ENCODE results near the gene RHCE. TPM values are rescaled to one million over a fixed set of nuclear protein-coding genes. Genes with fewer than 3 reads are reported as not detected.
A peak's percentile ranks its signal among the peaks of the same experiment; 100 is the strongest.
"Not testable (repeated sequence)": the region's sequence is repeated elsewhere in the genome, so short reads cannot be mapped to it uniquely, and the experiment has no call there.

Gene RHCE
- under 1 TPM in 1 of 2 experiments, not detected in 1; 0.17 TPM for total RNA-seq

DNA sequence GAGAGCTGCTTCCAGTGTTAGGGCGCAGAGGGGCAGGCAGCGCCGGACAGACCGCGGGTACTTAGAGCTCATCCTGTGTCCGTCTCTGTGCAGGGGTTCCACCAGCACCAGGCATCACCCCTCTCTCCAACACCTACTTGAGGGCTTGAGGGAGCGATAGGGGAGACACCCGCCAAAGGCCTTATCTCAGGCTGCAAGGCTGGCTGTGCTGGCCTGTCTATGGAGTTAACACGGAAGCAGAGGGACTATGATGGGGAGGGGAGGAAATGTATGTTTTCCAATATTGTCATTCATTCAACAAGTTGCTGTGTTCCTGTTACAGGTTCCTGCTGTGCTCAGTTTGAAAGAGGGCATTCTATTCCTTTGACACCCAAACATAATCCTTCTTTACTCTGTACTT lies at the start of gene RHCE:
Gene RHCE, minus strand, starts transcription at position 111 of the 400 bp plus-strand sequence. Its CDS starts 39 bp downstream, at position 72.
- DNase-seq; CTCF ChIA-PET; H3K9me3 Mint-ChIP-seq; H3K27ac Mint-ChIP-seq; H3K4me1 Mint-ChIP-seq; POLR2A ChIA-PET; H3K36me3 Mint-ChIP-seq (ENCODE audit: low read depth); H3K4me3 Mint-ChIP-seq: not testable (repeated sequence)
- peaks cover 15% of the 10 kb centered on the region for H3K27me3 Mint-ChIP-seq

DNA sequence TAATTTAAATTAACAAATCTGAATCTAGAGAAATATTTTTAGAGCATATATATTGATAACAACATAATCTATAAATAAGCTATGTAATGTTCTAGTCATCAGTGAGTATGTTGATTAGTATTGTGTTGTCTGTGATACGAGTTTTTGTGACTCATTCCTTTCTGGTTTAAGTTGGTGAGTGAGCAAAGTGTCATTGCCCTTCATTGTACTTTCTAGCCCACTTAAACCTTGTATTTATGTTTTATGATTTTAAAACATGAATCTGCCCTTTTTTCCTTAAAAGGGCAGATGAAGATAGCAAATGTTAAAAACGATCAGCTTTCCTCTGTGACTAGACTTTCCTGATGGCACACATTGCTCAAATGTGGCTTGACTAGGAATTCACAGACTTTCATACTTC lies 48.6 kb upstream of the RHCE start:
- no peak for DNase-seq
- no peaks in the 10 kb centered on the region for H3K27me3 Mint-ChIP-seq
- H3K36me3 Mint-ChIP-seq (ENCODE audit: low read depth), result peaks cover 36% of the 10 kb centered on the region
- H3K27ac Mint-ChIP-seq, result no peak overlapping the region
- CTCF ChIA-PET, result interaction anchor here (0.7 to 1.2 kb wide), 3 partner anchors 12 to 47 kb away, joined by 4 to 5 read pairs (median 4); no protein-coding TSS in a partner anchor
- POLR2A ChIA-PET, result no interaction called here
- no peak overlapping the region for H3K4me3 Mint-ChIP-seq
- peaks cover 63% of the 10 kb centered on the region for H3K4me1 Mint-ChIP-seq
- peaks cover 3% of the 10 kb centered on the region for H3K9me3 Mint-ChIP-seq

DNA sequence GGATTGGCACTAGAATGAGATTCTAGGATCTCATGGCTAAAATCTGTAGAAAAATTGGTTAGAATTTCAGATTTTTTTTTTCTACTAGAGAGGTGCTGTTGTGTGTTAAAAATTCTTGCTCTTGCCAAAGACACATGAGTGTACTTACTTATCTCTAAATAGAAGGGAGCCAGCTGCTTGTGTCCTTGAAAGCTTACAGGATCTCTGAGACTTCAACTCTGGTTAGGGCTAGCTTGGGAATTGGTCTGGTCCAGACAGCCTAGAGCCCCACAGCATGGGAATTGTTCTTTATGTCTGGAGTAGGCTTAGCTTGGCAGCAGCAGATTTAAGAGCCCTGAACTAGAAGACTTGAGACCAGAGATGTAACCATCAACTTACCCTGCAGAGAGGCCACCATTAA lies 47.4 kb upstream of the RHCE start:
- no peaks in the 10 kb centered on the region for H3K27me3 Mint-ChIP-seq
- H3K27ac Mint-ChIP-seq, result peak overlapping the region; percentile 86
- H3K36me3 Mint-ChIP-seq (ENCODE audit: low read depth), result peaks cover 38% of the 10 kb centered on the region
- H3K4me3 Mint-ChIP-seq, result no peak overlapping the region
- ChIA-PET CTCF (interaction anchor here (1.0 to 1.2 kb wide), 2 partner anchors 13 to 18 kb away, joined by 3 to 4 read pairs; no protein-coding TSS in a partner anchor), POLR2A (interaction anchor here (0.6 kb wide), 1 partner anchor 568 kb away, joined by 5 read pairs; no protein-coding TSS in a partner anchor)
- peaks cover 52% of the 10 kb centered on the region for H3K4me1 Mint-ChIP-seq
- no peak for DNase-seq
- H3K9me3 Mint-ChIP-seq, result peaks cover 3% of the 10 kb centered on the region

DNA sequence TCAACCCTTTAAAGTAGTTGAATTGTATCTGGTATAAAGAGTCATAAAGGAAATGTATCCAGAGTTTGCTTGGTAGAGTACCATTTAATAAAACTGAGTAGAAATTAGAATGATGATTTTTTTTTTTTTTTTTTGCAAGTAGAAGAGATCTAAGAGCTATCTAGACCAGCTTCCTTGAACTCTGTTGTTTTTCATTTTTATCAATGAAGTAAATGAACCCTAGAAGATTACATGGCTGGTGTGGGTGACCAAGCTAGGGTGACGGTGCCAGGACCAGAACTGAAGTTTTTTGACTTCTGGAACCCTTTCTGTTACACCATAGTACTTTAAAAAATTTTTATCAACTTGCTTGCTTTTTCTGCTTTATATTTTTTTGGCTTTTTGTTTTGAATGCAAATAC lies 47.0 kb upstream of the RHCE start:
- CTCF ChIA-PET, result interaction anchor here (1.0 kb wide), 1 partner anchor 17 kb away, joined by 3 read pairs; no protein-coding TSS in a partner anchor
- peaks cover 39% of the 10 kb centered on the region for H3K36me3 Mint-ChIP-seq (ENCODE audit: low read depth)
- POLR2A ChIA-PET, result interaction anchor here (0.6 kb wide), 1 partner anchor 568 kb away, joined by 5 read pairs; no protein-coding TSS in a partner anchor
- H3K27ac Mint-ChIP-seq, result peak overlapping the region; percentile 86
- DNase-seq, result no peak
- peaks cover 3% of the 10 kb centered on the region for H3K9me3 Mint-ChIP-seq
- H3K4me1 Mint-ChIP-seq, result peaks cover 47% of the 10 kb centered on the region
- H3K27me3 Mint-ChIP-seq, result no peaks in the 10 kb centered on the region
- H3K4me3 Mint-ChIP-seq, result peak overlapping the region; percentile 45

DNA sequence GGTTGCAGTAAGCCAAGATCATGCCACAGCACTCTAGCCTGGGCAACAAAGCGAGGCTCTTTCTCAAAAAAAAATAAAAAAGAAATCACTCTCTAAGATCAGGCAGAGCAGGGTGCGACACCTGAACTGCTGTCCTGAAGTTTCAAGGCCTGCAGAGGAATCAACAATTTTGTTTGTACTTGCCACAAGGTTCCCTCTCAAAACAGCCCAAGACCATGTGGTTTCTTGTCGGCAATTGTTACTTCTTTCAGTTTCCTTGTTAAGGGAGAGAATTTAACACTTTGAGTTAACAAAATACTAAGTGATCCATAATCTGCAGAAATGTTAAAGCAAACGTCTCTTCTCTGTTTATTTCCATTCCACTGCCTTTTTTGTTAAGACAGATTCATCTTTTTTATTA lies 46.6 kb upstream of the RHCE start:
- Mint-ChIP-seq H3K36me3 (ENCODE audit: low read depth) (peaks cover 40% of the 10 kb centered on the region), H3K4me1 (peaks cover 43% of the 10 kb centered on the region), H3K9me3 (peaks cover 3% of the 10 kb centered on the region), H3K4me3 (peak overlapping the region; percentile 45), H3K27me3 (no peaks in the 10 kb centered on the region), H3K27ac (peak overlapping the region; percentile 86)
- POLR2A ChIA-PET, result no interaction called here
- CTCF ChIA-PET, result interaction anchor here (1.0 kb wide), 1 partner anchor 17 kb away, joined by 3 read pairs; no protein-coding TSS in a partner anchor
- peak; percentile 47 for DNase-seq

DNA sequence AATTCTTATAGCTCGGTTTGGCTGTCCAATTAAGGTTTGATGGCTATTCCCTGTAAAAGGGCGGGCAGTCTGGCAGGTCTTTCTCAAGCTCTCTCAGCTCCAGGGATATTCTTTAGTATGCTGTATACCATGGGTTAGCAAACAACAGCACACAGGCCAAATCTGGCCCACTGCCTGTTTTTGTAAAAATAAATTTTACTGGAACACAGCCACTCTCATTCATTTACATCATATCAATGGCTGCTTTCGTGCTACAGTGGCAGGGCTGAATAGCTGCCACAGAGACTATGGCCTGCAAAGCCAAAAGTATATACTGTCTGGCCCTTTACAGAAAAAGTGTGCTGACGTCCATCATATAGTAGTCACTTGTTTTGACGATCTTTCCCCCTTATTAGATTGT lies 42.1 kb upstream of the RHCE start:
- Mint-ChIP-seq H3K4me1 (peaks cover 21% of the 10 kb centered on the region), H3K36me3 (ENCODE audit: low read depth) (peaks cover 54% of the 10 kb centered on the region), H3K9me3 (peaks cover 3% of the 10 kb centered on the region), H3K27me3 (no peaks in the 10 kb centered on the region), H3K4me3 (no peak overlapping the region), H3K27ac (no peak overlapping the region)
- ChIA-PET POLR2A (no interaction called here), CTCF (interaction anchor here (0.8 to 1.2 kb wide), 4 partner anchors 13 to 87 kb away, joined by 3 to 4 read pairs (median 3); no protein-coding TSS in a partner anchor)
- DNase-seq, result no peak

DNA sequence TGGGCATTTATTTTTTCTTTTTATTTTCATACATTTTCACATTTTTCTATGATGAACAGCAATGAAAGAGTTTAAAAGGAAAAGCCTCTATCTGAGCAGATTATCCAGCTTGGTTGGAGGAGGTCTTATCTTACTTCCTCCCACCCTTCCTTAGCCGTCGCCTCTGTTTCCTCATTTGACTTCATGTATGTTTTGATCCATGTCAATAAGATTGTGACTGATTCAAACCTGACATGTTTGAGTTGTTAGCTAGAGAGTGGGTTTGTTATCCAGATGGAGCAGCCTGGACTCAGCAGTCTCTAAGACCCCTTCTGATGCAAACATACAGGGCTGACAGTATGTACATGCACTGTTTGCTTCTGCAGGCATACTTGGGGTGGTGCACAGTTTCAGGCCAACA lies 41.2 kb upstream of the RHCE start:
- peaks cover 3% of the 10 kb centered on the region for H3K9me3 Mint-ChIP-seq
- DNase-seq, result no peak
- H3K4me3 Mint-ChIP-seq, result no peak overlapping the region
- POLR2A ChIA-PET, result no interaction called here
- CTCF ChIA-PET, result interaction anchor here (0.9 kb wide), 1 partner anchor 25 kb away, joined by 3 read pairs; no protein-coding TSS in a partner anchor
- peaks cover 53% of the 10 kb centered on the region for H3K36me3 Mint-ChIP-seq (ENCODE audit: low read depth)
- no peaks in the 10 kb centered on the region for H3K27me3 Mint-ChIP-seq
- no peak overlapping the region for H3K27ac Mint-ChIP-seq
- H3K4me1 Mint-ChIP-seq, result peaks cover 12% of the 10 kb centered on the region

DNA sequence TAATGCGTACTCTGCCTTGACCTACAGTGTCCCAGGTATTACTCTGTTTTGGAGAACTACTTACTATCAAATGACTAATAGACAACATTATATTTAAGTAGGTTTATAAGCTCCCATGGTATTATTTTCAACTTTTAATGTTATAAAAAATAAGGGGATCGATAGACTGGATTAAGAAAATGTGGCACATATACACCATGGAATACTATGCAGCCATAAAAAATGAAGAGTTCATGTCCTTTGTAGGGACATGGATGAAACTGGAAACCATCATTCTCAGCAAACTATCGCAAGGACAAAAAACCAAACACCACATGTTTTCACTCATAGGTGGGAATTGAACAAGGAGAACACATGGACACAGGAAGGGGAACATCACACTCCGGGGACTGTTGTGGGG lies 40.2 kb upstream of the RHCE start:
- peaks cover 56% of the 10 kb centered on the region for H3K36me3 Mint-ChIP-seq (ENCODE audit: low read depth)
- H3K27ac Mint-ChIP-seq, H3K4me3 Mint-ChIP-seq, CTCF ChIA-PET, H3K9me3 Mint-ChIP-seq, H3K27me3 Mint-ChIP-seq, H3K4me1 Mint-ChIP-seq, DNase-seq, POLR2A ChIA-PET: not testable (repeated sequence)

DNA sequence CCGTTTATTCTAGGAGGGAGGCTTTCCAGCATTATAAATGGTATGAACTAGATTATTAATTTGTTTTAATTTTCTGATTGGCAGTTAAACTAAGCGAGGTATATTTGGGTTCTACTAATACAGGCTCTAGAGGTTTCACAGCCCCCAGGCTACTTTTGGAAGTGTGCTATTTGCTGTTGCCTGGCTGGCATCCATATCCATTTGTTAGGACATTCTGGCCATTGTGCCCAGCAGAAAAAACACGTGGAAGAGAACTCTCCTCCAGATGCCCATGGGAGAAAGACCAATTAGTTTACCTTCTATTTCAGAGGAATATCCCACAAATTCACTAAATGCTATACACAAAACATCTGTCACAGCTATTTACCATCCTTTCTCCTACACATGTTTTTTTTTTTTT lies 39.4 kb upstream of the RHCE start:
- POLR2A ChIA-PET, result no interaction called here
- CTCF ChIA-PET, result interaction anchor here (0.6 kb wide), 2 partner anchors 15 to 28 kb away, joined by 3 to 4 read pairs; no protein-coding TSS in a partner anchor
- no peak overlapping the region for H3K4me3 Mint-ChIP-seq

DNA sequence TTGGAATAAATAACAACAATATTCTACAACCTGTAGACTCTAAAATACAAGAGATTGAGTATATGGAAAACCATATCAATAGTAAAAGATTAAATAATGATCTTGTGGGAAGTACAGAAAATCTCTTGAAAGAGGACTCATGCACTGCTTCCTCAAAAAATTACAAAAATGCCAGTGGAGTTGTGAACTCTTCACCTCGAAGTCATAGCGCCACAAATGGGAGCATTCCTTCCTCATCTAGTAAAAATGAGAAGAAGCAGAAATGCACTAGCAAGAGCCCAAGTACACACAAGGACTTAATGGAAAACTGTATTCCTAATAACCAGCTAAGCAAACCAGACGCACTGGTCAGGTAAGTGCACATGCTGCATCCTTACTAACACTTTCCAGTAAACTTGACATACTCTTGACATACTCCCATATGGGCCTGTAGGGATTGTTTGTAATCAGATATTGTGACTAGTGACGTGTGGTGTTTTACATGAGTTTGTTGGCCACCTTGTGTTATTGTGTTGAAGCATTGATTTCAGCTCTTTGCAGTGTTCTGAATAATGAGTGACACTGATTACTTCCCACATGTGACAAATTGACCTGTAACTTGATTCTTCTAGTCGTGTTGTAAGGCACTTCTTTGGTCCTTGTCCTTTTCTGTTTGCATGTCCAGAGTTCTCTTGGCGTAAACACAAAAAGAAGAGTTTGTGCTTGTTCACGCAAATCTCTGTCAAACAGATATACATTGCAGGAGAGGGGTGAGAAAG lies 38.1 kb upstream of the RHCE start:
- Mint-ChIP-seq H3K36me3 (ENCODE audit: low read depth) (peaks cover 63% of the 10 kb centered on the region), H3K27me3 (no peaks in the 10 kb centered on the region), H3K4me1 (no peaks in the 10 kb centered on the region), H3K4me3 (no peak overlapping the region), H3K9me3 (no peaks in the 10 kb centered on the region), H3K27ac (no peak overlapping the region)
- CTCF ChIA-PET, result no interaction called here
- POLR2A ChIA-PET, result no interaction called here
- no peak for DNase-seq

More for the DNA sequence above, 39.4 kb upstream of the RHCE start:
- DNase-seq, result no peak
- no peaks in the 10 kb centered on the region for H3K9me3 Mint-ChIP-seq
- no peak overlapping the region for H3K27ac Mint-ChIP-seq
- peaks cover 59% of the 10 kb centered on the region for H3K36me3 Mint-ChIP-seq (ENCODE audit: low read depth)
- H3K4me1 Mint-ChIP-seq, result no peaks in the 10 kb centered on the region
- H3K27me3 Mint-ChIP-seq, result no peaks in the 10 kb centered on the region

DNA sequence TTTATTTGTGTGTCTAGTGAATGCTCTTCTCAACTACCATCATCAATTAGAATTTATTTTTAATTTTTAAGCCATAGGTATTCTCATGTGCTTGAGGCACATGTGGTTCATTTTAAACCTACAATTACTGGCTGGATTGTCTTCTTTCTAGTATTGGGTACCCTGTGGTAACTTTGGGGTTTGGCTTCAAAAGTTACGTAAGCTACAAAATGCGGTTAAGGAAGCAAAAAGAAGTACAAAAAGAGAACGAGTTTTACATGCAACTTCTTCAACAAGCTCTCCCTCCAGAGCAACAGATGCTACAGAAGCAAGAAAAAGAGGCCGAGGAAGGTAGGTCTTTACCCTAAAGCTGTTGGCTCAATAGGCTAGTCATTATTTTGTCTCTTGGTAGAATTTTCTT lies 35.9 kb upstream of the RHCE start:
- peaks cover 53% of the 10 kb centered on the region for H3K36me3 Mint-ChIP-seq (ENCODE audit: low read depth)
- no peak overlapping the region for H3K27ac Mint-ChIP-seq
- CTCF ChIA-PET, result interaction anchor here (0.6 to 1.0 kb wide), 4 partner anchors 15 to 1589 kb away, joined by 3 to 6 read pairs (median 3); no protein-coding TSS in a partner anchor
- DNase-seq, result no peak
- H3K9me3 Mint-ChIP-seq, result no peaks in the 10 kb centered on the region
- no peaks in the 10 kb centered on the region for H3K27me3 Mint-ChIP-seq
- POLR2A ChIA-PET, result no interaction called here
- no peaks in the 10 kb centered on the region for H3K4me1 Mint-ChIP-seq
- H3K4me3 Mint-ChIP-seq, result no peak overlapping the region

DNA sequence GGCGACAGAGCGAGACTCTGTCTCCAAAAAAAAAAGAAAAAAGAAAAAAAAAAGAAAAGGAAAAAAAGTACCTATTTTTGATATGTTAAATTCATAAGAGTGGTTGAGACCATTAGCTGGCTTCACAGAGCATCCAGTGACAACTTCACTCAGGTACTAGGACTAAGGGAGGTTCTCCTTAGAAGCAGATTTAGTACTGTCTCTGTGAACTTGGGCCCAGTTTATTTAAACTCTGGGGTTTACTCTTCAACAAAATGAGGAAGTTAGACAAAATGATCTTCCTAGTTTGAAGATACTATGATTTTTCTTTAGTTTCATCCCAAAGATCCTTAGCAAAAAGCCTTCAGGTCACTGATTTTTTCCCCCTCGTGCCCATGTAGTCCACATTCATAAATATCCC lies 31.3 kb upstream of the RHCE start:
- Mint-ChIP-seq H3K36me3 (ENCODE audit: low read depth) (peaks cover 38% of the 10 kb centered on the region), H3K4me3 (no peak overlapping the region), H3K27me3 (no peaks in the 10 kb centered on the region), H3K4me1 (peaks cover 11% of the 10 kb centered on the region), H3K27ac (no peak overlapping the region), H3K9me3 (no peaks in the 10 kb centered on the region)
- ChIA-PET POLR2A (no interaction called here), CTCF (interaction anchor here (0.6 kb wide), 1 partner anchor 24 kb away, joined by 4 read pairs; no protein-coding TSS in a partner anchor)
- DNase-seq, result no peak

DNA sequence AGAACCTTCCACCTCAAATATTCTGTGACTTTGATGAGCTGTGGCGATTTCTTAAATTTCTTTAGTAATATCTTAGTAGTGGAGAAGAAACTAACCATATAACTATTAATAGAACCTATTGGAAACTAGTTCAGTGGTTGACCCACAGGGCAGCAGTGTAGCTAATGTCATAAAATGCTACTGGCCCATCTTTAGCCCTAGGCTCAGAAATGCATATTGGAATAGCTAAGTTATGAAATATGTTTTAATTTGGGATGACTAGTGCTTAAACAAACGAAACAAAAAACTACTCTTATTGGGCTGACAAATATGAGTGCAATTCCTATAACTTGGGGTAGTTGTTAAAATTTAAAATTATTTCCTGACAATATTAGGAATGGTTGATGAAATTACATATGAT lies 30.3 kb upstream of the RHCE start:
- ChIA-PET CTCF (interaction anchor here (0.6 to 2.5 kb wide), 5 partner anchors 15 to 173 kb away, joined by 3 to 8 read pairs (median 3); partner anchors contain the start of gene MACO1), POLR2A (interaction anchor here (0.5 to 0.6 kb wide), 2 partner anchors 337 to 526 kb away, joined by 3 to 4 read pairs; no protein-coding TSS in a partner anchor)
- Mint-ChIP-seq H3K27ac (no peak overlapping the region), H3K4me3 (no peak overlapping the region), H3K4me1 (peaks cover 19% of the 10 kb centered on the region), H3K36me3 (ENCODE audit: low read depth) (peaks cover 35% of the 10 kb centered on the region), H3K9me3 (no peaks in the 10 kb centered on the region), H3K27me3 (no peaks in the 10 kb centered on the region)
- no peak for DNase-seq
